Stimulated activated CD4-positive, alpha-beta T cell treated with anti-CD3 and anti-CD28 coated beads, TNF-alpha, amount 100 ng/mL, for 1 hour (primary cell): Measurements from ENCODE around the gene RAD50.
"Not testable (repeated sequence)": the region's sequence is repeated elsewhere in the genome, so short reads cannot be mapped to it uniquely, and the experiment has no call there.

Experiments used
- DNase-seq, 3 donors: peaks; one replicate each; pipeline ENCODE4 v3.0.0-alpha.2; 2020; ENCODE audit warnings: low read depth in 3 of 3, low spot score in 1 of 3

The RAD50 gene

DNA sequence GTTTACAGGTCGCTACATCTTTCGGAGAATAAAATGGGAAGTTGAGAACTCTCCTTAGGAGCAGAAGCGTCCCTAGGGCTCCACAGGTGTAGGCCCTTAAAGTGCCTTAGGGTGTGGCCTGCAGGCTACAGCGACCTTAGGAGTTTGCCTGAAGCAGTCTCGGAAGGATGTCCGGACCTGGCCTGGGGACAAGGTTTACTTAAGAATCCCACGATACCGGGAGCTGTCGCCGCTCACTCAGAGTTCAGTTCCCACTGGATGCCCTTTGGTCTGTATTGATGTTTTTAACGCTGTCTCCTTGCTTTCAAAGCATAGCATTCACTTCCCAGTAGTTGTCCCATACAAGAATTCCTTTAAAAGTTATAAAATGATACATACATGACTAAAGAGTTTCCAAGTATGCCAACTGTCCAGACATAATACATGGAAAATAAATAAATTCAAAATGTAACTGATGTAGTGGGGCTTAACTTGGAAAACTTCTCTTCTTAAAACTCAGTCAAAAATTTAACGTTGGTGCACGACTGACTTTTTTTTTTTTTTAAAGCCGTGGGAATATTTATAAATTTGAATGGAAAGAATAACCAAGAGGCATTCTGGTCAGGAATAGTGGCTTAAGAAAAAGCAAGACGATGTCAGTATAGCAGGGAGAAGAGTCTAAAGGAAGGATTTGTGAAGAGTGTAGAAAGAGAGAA, 848 bp downstream of the RAD50 start:
- peak in 1 of 3 donors; percentile 12 for DNase-seq

DNA sequence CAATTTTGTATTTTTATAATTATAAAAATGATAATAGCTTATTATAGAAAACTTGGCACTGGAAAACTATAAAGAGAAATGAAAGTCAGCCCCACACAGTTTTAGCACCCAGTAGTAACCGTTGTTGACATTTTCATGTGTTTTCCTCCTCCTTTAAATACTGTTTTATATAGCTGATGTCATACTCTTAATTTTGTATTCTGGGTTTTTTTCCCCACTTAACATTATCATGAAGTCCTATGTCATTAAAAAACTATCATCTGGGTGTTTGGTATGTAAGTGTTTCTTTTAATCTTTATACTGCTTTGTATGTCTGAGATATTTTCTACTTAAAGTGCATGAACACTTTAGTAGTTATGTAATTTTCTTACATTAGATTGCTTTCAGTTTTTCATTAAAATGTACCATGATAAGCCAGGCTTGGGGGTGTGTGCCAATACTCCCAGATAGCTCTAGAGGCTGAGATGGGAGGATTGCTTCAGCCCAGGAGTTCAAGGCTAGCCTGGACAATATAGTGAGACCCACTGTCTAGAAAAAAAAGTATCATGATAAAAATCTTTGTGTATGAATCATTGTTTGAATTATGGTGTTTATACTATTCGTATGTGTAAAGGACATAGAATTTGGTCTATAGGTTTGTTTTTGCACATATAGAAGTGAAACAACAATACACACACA, 2.7 kb downstream of the RAD50 start:
- no peak for DNase-seq

DNA sequence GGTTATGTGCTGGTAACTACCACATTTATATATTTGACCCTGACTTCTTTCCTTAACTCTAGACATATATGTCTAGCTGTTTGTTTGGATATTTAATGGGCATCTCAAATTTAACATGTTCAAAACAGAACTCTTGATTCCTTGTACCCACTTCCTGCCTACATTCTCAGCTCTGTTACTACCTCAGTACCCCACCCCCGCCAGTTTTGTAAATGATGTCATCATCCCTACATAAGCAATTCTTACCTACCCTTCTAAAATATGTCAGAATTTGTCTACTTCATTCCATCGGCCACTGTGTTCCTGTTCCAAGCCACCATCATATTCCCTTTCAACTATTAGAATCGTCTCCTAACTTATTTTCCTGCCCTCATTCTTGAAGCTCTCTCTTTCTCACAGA, 4.8 kb downstream of the RAD50 start:
- DNase-seq: no peak

DNA sequence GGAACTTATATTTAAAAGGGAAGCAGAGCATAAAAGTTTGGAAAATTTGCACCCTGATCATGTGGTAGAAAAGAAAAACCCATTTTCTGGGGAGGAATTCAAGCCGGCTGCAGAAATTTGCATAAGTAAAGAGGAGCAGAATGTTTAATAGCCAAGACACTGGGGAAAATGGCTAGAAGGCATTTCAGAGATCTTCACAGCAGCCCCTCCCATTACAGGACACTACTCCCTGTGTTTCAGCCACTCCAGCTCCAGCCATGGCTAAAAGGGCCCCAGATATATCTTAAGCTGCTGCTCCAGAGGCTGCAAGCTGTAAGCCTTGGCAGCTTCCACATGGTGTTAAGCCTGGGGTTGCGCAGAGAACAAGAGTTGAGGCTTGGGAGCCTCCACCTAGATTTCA, 7.8 kb downstream of the RAD50 start:
- DNase-seq: not testable (repeated sequence)

DNA sequence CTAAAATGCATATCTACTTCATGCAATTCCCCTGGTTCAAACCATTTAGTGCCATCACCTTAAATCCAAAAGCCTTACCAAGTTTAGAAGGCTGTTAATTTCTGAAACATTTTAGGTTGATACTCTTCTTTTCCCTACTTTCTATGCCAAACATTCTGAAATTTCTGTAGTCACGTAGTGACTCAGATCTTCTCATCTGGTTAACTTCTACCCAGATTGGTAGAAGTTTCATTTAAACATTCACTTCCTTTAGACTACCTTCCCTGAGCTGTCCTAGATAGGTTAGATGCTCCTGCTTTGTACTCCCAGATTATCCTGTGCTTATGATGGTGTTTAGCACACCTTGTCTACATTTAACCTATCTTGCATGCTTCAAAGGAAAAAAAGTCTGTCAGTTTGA, 9.9 kb downstream of the RAD50 start:
- no peak for DNase-seq

DNA sequence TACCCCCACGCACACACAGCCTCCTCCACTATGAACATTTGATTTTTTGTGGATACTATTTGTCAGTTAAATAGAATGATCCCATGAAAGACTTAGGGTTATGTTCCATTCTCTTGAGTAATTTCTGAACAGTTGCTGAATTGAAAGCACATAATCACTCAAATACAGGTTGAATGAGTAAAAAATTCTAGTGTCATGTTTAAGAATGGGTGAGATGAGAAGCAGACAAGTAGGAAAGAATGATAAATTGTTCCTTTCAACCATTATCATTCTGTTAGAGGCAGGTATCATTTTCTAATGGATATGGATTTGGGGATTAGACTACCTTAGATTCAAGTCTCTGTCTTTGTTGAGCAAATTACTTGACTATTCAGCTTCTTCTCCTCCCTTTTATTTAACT, 19.3 kb downstream of the RAD50 start:
- DNase-seq: no peak

DNA sequence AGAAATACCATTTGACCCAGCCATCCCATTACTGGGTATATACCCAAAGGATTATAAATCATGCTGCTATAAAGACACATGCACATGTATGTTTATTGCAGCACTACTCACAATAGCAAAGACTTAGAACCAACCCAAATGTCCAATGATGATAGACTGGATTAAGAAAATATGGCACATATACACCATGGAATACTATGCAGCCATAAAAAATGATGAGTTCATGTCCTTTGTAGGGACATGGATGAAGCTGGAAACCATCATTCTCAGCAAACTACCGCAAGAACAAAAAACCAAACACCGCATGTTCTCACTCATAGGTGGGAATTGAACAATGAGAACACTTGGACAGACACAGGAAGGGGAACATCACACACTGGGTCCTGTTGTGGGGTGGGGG, 27.8 kb downstream of the RAD50 start:
- not testable (repeated sequence) for DNase-seq

DNA sequence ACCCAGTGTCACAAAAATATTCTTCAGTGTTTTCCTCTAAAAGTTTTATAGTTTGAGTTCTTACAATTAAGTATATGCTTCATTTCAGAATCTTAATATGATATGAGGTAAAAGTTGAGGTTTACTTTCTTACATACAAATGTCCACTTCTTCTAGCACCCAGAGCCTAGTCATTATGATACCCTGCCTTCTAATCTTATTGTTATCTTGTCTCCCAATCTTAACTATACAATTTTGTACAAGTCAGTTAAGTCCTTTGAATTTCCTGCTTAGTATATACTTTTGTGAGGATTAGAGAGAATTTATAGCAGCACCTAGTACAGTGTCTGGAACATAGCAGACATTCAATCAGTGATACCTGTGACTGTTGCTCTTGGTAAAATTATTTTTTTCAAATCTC, 29.3 kb downstream of the RAD50 start:
- DNase-seq: no peak

DNA sequence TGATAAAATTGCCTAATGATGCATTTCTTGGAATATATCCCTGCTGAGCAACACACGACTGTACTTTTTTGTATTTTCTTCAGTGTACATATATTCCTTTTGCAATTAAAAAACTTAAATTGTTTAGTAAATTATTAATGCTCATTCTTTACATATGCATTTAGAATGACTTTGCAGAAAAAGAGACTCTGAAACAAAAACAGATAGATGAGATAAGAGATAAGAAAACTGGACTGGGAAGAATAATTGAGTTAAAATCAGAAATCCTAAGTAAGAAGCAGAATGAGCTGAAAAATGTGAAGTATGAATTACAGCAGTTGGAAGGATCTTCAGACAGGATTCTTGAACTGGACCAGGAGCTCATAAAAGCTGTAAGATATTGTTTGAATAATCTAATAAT, 32.7 kb downstream of the RAD50 start:
- DNase-seq: no peak

DNA sequence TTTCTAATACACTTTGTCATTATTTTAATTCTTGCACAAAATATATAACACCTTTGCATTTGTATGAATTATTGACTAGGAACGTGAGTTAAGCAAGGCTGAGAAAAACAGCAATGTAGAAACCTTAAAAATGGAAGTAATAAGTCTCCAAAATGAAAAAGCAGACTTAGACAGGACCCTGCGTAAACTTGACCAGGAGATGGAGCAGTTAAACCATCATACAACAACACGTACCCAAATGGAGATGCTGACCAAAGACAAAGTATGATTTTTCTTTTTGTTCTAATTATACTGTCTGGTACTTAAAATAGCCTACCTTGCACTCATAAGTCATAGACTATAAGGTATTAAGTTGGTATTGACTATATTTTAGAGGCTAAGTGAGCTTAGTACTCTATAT, 34.4 kb downstream of the RAD50 start:
- no peak for DNase-seq

DNA sequence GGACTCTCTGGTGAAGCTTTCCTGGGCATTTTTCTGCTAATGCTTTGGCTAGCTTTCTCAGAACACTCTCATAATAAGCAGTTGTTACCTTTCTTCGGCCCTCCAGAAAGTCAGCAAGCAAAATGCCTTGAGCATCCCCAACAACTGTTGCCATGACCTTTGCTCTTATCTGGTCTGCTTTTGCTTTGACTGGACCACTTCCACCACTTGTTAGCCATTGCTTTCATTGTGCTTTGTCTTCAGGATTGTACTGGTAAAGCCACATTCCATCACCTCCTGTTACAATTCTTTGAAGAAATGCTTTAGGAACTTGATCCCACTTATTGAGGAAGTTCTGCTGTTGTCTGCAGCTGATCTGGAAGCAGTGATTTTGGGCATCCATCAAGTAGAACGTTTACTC, 35.7 kb downstream of the RAD50 start:
- no peak for DNase-seq

DNA sequence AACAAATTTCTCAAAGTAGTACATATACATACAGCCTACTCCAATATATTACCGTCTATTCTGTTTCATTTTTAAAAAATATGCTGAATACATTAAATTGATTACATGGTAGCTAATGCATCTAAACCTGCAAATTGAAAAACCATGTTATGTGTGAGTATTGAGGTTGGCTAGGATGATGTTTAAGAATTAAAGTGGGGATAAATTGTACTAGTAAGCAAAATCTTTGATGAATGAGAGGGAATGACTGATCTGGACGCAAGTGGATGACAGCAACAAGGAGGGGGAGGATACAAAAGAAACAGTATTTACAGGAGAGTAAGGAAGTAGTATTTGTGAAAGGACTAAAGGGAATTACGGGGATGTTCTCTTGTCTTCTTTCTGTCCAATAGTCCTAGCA, 37.4 kb downstream of the RAD50 start:
- DNase-seq: no peak

DNA sequence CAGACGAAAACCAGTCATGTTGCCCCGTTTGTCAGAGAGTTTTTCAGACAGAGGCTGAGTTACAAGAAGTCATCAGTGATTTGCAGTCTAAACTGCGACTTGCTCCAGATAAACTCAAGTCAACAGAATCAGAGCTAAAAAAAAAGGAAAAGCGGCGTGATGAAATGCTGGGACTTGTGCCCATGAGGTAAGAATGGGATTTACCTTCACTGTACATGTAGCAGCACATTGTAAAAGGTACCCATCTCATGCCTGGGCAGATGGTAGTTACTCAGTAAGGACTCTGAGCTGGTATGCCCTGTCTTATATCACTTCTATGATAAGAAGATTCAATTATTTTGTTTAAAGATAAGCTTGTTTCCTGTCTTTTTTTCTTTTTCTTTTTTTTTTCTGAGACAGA, 38.8 kb downstream of the RAD50 start:
- no peak for DNase-seq

DNA sequence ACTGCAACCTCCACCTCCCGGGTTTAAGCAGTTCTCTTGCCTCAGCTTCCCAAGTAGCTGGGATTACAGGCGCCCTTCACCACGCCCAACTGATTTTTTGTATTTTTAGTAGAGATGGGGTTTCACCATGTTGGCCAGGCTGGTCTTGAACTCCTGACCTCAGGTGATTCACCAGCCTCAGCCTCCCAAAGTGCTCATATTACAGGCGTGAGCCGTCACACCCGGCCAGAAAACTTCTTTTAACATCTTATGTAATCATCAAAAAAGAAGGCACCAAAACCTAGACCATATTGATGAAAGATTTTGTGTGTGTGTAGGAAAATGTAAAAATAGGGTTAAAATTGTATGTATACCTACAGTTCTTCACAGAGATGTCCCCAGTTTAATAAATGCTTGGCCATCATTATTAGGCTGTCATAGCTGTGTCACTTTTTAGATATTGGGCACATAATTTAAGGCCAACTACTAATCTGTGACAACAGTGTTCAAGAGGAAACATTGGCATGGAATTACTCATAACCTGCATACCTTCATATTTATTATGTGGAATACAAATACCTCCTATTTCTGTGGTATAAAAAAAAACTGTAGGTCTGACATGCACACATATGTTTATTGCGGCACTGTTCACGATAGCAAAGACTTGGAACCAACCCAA, 44.4 kb downstream of the RAD50 start:
- DNase-seq: no peak

DNA sequence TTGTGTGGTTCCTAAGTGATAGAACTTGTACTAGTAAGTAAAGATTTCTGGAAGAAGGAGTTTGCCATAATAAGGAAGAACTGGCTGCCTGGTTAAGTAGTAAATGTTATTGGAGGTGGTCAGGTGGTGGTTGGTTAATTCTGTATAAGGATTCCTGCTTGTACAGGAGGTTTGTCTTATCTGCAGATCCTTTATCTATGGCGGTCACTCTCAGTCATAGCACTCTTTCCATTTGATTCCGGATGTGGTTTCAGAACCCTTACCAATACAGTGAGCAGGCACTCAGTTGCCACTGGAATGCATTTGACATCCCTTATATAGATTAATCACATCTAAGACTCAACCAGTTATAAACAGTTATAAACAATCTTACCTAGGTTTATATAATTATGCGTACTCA, 50.3 kb downstream of the RAD50 start:
- DNase-seq: no peak

DNA sequence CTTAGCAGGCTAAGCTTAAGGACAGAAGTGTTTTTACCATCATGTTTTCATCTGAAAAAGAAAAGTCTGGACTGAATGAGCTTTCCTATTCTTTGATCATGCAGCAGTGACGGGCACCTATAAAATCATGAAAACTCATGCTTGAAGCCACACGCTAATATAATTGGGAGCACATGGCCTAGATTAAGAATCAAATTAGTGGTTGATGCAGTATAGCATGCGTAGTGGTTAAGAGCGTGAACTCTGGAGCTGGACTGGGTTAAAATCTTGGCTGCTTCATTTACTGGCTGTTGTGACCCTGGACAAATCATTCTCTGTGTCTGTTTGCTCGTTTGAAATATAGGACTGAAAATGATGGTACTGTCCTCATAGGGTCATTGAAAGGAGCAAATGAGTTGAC, 51.3 kb downstream of the RAD50 start:
- no peak for DNase-seq

DNA sequence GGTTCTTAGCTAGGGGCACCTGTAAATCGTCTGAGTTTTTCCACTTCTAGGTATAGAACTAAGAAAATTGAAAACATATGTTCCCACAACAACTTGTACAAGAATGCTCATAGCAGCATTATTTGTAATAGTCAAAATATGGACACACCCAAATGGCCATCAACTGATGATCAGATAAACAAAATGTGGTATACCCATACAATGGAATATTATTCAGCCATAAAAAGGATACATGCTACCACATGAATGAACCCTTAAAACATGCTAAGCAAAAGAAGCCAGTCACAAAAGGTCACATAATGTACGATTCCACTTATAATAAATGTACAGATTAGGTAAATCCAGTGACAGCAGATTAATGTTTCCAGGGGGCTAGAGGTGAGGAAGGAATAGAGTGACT, 55.2 kb downstream of the RAD50 start:
- no peak for DNase-seq

DNA sequence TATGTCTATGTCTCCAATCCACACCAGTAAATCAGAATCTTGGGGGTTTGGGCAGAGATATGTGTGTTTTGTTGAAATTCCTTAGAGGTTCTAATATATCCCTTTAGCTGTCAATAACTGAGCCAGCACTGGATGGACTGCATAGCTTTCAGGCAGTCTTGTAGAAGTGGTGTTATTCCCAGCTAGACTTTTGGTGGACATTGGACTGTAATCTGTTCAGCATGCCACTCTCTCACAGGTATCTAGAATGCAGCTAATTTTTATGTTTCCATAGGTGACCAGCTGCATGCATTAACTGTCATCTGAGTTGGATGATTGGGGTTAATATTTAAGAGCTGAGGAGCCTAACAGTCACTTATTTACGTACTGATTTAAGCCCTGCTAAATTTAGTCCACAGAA, 56.1 kb downstream of the RAD50 start:
- DNase-seq: no peak

DNA sequence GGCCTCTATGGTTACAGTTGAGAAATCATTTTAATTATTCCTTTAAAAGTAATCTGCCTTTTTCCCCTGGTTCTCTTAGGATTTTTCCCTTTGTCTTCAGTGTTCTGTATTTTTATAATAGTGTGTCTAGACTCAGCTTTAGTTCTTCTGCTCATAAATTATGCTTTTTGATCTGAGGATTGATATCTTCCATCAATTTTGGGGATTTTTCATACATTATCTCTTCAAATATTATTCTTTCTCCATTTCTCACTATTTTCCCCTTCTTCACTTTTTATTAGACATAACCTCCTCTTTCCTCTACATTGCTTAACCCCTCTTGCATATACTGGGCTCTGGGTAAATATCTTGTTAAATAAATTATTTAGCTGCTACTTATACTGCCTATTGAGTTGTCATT, 64.9 kb downstream of the RAD50 start:
- no peak for DNase-seq

DNA sequence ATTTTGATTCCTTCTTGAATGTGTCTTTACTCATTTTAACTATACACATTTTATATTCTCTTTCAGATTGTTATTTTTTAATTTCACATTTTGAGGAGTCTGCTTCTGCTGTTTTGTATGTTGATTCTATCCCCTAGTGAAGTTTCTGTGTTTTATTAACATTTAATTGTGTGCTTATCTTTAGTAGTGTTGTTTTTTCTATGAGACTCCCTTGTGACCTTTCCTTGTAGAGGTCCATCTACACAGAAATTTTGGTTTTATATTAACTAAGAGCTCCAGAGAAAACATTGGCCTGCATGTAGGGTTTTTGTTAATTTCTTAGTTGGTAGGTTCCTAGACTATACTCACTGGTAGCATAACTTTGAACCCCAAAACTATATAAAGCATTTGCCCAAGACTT, 65.8 kb downstream of the RAD50 start:
- no peak for DNase-seq

DNA sequence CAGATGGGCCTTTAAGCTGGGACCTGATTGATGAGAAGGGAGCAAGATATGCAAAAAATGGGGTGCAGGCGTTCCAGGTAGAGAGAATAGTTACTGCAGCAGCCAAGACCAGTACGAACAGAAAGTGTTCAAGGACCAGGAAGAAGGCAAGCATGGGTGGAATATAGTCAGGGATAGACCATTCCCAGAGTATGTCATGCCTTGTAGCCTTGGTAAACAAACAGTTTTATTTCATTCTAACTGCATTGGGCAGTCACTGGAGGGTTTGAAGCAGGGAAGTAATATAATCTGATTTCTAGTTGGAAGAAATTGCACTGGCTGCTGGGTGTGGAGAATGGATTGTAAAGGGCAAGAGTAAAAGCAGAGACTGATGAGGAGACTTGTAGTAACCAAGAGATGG, 70.7 kb downstream of the RAD50 start:
- DNase-seq: no peak

DNA sequence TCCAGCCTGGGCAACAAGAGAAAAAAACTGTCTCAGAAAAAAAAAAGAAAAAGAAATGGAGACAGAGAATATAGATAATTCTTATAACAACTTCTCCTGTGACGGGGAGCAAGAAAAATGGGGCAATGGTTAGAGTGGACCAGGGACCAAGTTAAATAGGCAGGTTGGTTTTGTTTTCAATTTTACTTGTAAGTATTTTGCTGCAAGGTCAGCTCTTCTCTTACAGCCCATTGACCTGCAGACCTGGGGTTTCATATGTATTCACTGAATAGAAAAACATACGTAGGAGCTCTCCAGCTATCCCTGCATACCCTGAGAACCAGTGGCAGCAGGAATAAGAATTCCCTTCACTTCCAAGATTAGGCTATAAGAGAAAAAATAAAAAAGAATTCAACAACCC, 72.0 kb downstream of the RAD50 start:
- DNase-seq: no peak
